SU-DHL-6 (cell line): Measurements from ENCODE around the gene KCNK15.

ENCODE experiments used
- CTCF ChIP-seq: fragments of 200-600 bp; sonication (generic); IDR thresholded peaks from one replicate; pipeline ENCODE4 v1.5.1; 2017; ENCODE audit warnings: antibody characterized with exemption, mild to moderate bottlenecking, low read length, moderate library complexity; ENCODE audit not compliant: insufficient read depth, poor library complexity, severe bottlenecking
- EZH2phosphoT487 ChIP-seq: fragments of 200-600 bp; sonication (generic), shearing (Covaris generic); conservative IDR thresholded peaks from 2 replicates; pipeline ENCODE4 v1.6.1; 2018; ENCODE audit warnings: mild to moderate bottlenecking, antibody characterized with exemption, low read length, moderate library complexity, mixed read lengths

- TF ChIP-seq CTCF (no peak), EZH2phosphoT487 (no peak)
These were observed 16.9 kb downstream of the KCNK15 start for GRCh38 chr20:44762466-44763140.
